ENCODE results near the gene EPO. TPM values are rescaled to one million over a fixed set of nuclear protein-coding genes. Genes with fewer than 3 reads are reported as not detected.

The EPO gene
- total RNA-seq, result not detected

GRCh38 chr7:100720279-100720670, at the start of gene EPO:
Gene EPO (plus strand): TSS chr7:100720468. CDS start chr7:100720981, 513 bp downstream.
- Mint-ChIP-seq H3K4me3 (no peak within 1 kb of the TSS), H3K27me3 (peaks cover 51% of the 10 kb centered on the region), H3K9me3 (peaks cover 2% of the 10 kb centered on the region), H3K4me1 (peaks cover 6% of the 10 kb centered on the region), H3K36me3 (no peaks in the 10 kb centered on the region), H3K27ac (no peak within 1 kb of the TSS)
- DNase-seq, result no peak

- H3K4me3 Mint-ChIP-seq, result no peak overlapping the region
- H3K36me3 Mint-ChIP-seq, result peaks cover 6% of the 10 kb centered on the region
- no peak for DNase-seq
- H3K27ac Mint-ChIP-seq, result no peak overlapping the region
- H3K4me1 Mint-ChIP-seq, result peaks cover 4% of the 10 kb centered on the region
- H3K27me3 Mint-ChIP-seq, result no peaks in the 10 kb centered on the region
- H3K9me3 Mint-ChIP-seq, result no peaks in the 10 kb centered on the region
Observed at GRCh38 chr7:100671353-100672327, 48.6 kb upstream of the EPO start.

GRCh38 chr7:100673302-100673941, 46.8 kb upstream of the EPO start, which contains the start of gene GNB2:
Gene GNB2 (plus strand): TSS chr7:100673740. CDS start chr7:100676266, 2,526 bp downstream.
- peak; percentile 98 for DNase-seq
- Mint-ChIP-seq H3K36me3 (peaks cover 15% of the 10 kb centered on the region), H3K4me3 (peak within 1 kb of the TSS; percentile 97), H3K27ac (peak within 1 kb of the TSS; percentile 94), H3K27me3 (no peaks in the 10 kb centered on the region), H3K4me1 (peaks cover 12% of the 10 kb centered on the region), H3K9me3 (no peaks in the 10 kb centered on the region)

GRCh38 chr7:100673942-100674410, 46.3 kb upstream of the EPO start:
- Mint-ChIP-seq H3K27ac (peak overlapping the region; percentile 92), H3K4me3 (peak overlapping the region; percentile 97), H3K36me3 (peaks cover 16% of the 10 kb centered on the region), H3K4me1 (peaks cover 14% of the 10 kb centered on the region), H3K27me3 (no peaks in the 10 kb centered on the region), H3K9me3 (no peaks in the 10 kb centered on the region)
- DNase-seq, result no peak

GRCh38 chr7:100674411-100675104, 45.7 kb upstream of the EPO start:
- Mint-ChIP-seq H3K4me1 (peaks cover 15% of the 10 kb centered on the region), H3K4me3 (peak overlapping the region; percentile 97), H3K27ac (peak overlapping the region; percentile 92), H3K27me3 (no peaks in the 10 kb centered on the region), H3K36me3 (peaks cover 18% of the 10 kb centered on the region), H3K9me3 (no peaks in the 10 kb centered on the region)
- DNase-seq, result no peak

GRCh38 chr7:100675105-100675451, 45.2 kb upstream of the EPO start:
- peaks cover 20% of the 10 kb centered on the region for H3K4me1 Mint-ChIP-seq
- DNase-seq, result peak; percentile 52
- peak overlapping the region; percentile 97 for H3K4me3 Mint-ChIP-seq
- no peak overlapping the region for H3K27ac Mint-ChIP-seq
- peaks cover 19% of the 10 kb centered on the region for H3K36me3 Mint-ChIP-seq
- H3K27me3 Mint-ChIP-seq, result no peaks in the 10 kb centered on the region
- no peaks in the 10 kb centered on the region for H3K9me3 Mint-ChIP-seq

- Mint-ChIP-seq H3K4me1 (peaks cover 23% of the 10 kb centered on the region), H3K36me3 (peaks cover 20% of the 10 kb centered on the region), H3K27me3 (no peaks in the 10 kb centered on the region), H3K9me3 (no peaks in the 10 kb centered on the region), H3K4me3 (peak overlapping the region; percentile 88), H3K27ac (peak overlapping the region; percentile 87)
- peak; percentile 88 for DNase-seq
Observed at GRCh38 chr7:100675581-100676350, 44.5 kb upstream of the EPO start.

- H3K36me3 Mint-ChIP-seq, result peaks cover 20% of the 10 kb centered on the region
- H3K4me3 Mint-ChIP-seq, result peak overlapping the region; percentile 88
- no peak for DNase-seq
- no peaks in the 10 kb centered on the region for H3K9me3 Mint-ChIP-seq
- peaks cover 25% of the 10 kb centered on the region for H3K4me1 Mint-ChIP-seq
- H3K27ac Mint-ChIP-seq, result peak overlapping the region; percentile 87
- no peaks in the 10 kb centered on the region for H3K27me3 Mint-ChIP-seq
Observed at GRCh38 chr7:100676501-100677306, 43.6 kb upstream of the EPO start.

GRCh38 chr7:100677308-100678267, 42.7 kb upstream of the EPO start:
- no peak for DNase-seq
- Mint-ChIP-seq H3K4me1 (peaks cover 28% of the 10 kb centered on the region), H3K27me3 (no peaks in the 10 kb centered on the region), H3K36me3 (peaks cover 20% of the 10 kb centered on the region), H3K4me3 (peak overlapping the region; percentile 61), H3K9me3 (no peaks in the 10 kb centered on the region), H3K27ac (peak overlapping the region; percentile 69)

GRCh38 chr7:100678291-100678984, 41.8 kb upstream of the EPO start:
- DNase-seq, result no peak
- Mint-ChIP-seq H3K9me3 (no peaks in the 10 kb centered on the region), H3K27me3 (no peaks in the 10 kb centered on the region), H3K27ac (peak overlapping the region; percentile 69), H3K36me3 (peaks cover 20% of the 10 kb centered on the region), H3K4me3 (no peak overlapping the region), H3K4me1 (peaks cover 28% of the 10 kb centered on the region)

GRCh38 chr7:100679129-100679926, 40.9 kb upstream of the EPO start:
- Mint-ChIP-seq H3K4me3 (no peak overlapping the region), H3K36me3 (peaks cover 20% of the 10 kb centered on the region), H3K27ac (peak overlapping the region; percentile 39), H3K4me1 (peaks cover 28% of the 10 kb centered on the region), H3K9me3 (no peaks in the 10 kb centered on the region), H3K27me3 (no peaks in the 10 kb centered on the region)
- DNase-seq, result no peak
